Stimulated activated memory B cell treated with anti-CD40 and anti-IgM and Interleukin-4, amounts not matched to agents 10 μg/mL and 1 μg/mL and 100 μg/mL, for 72 hours (primary cell): ENCODE data around the gene FUBP3.

Experiments used
- ATAC-seq: fragments of 150-1000 bp; cut with Tn5 transposase; 2 replicates; pipeline ENCODE4 v1.10.0; 2021
- H3K27ac Mint-ChIP-seq: one replicate; pipeline ENCODE4 v1.8.0; 2022; ENCODE audit warnings: mild to moderate bottlenecking, mixed read lengths
- H3K27me3 Mint-ChIP-seq: one replicate; pipeline ENCODE4 v1.8.0; 2022; ENCODE audit warnings: mixed read lengths
- H3K36me3 Mint-ChIP-seq: one replicate; pipeline ENCODE4 v1.8.0; 2022; ENCODE audit warnings: mixed read lengths
- H3K4me1 Mint-ChIP-seq: one replicate; pipeline ENCODE4 v1.8.0; 2022; ENCODE audit warnings: mixed read lengths
- H3K4me3 Mint-ChIP-seq: one replicate; pipeline ENCODE4 v1.8.0; 2022; ENCODE audit warnings: mild to moderate bottlenecking, moderate library complexity, mixed read lengths
- H3K9me3 Mint-ChIP-seq: one replicate; pipeline ENCODE4 v1.8.0; 2022; ENCODE audit warnings: mixed read lengths

Gene FUBP3

GRCh38 chr9:130633336-130634190 is 54.2 kb downstream of the FUBP3 start:
- H3K4me3 Mint-ChIP-seq: no peak overlapping the region
- no peak overlapping the region for H3K27ac Mint-ChIP-seq
- peaks cover 79% of the 10 kb centered on the region for H3K36me3 Mint-ChIP-seq
- no peaks in the 10 kb centered on the region for H3K27me3 Mint-ChIP-seq
- H3K9me3 Mint-ChIP-seq: no peaks in the 10 kb centered on the region
- ATAC-seq: no peak
- H3K4me1 Mint-ChIP-seq: no peaks in the 10 kb centered on the region

- H3K4me3 Mint-ChIP-seq: no peak overlapping the region
- ATAC-seq: no peak
- no peak overlapping the region for H3K27ac Mint-ChIP-seq
- H3K27me3 Mint-ChIP-seq: no peaks in the 10 kb centered on the region
- H3K36me3 Mint-ChIP-seq: peaks cover 85% of the 10 kb centered on the region
- H3K9me3 Mint-ChIP-seq: no peaks in the 10 kb centered on the region
- no peaks in the 10 kb centered on the region for H3K4me1 Mint-ChIP-seq
Measured at GRCh38 chr9:130634191-130634768, 54.9 kb downstream of the FUBP3 start.

GRCh38 chr9:130634801-130635200 is 55.4 kb downstream of the FUBP3 start:
- Mint-ChIP-seq H3K27me3 (no peaks in the 10 kb centered on the region), H3K27ac (no peak overlapping the region), H3K4me1 (no peaks in the 10 kb centered on the region), H3K36me3 (peaks cover 81% of the 10 kb centered on the region), H3K4me3 (no peak overlapping the region), H3K9me3 (no peaks in the 10 kb centered on the region)
- no peak for ATAC-seq

- H3K27ac Mint-ChIP-seq: no peak overlapping the region
- H3K9me3 Mint-ChIP-seq: no peaks in the 10 kb centered on the region
- H3K27me3 Mint-ChIP-seq: no peaks in the 10 kb centered on the region
- no peaks in the 10 kb centered on the region for H3K4me1 Mint-ChIP-seq
- no peak for ATAC-seq
- H3K4me3 Mint-ChIP-seq: no peak overlapping the region
- peaks cover 76% of the 10 kb centered on the region for H3K36me3 Mint-ChIP-seq
Measured at GRCh38 chr9:130635306-130635705, 55.9 kb downstream of the FUBP3 start.

GRCh38 chr9:130635721-130636647 is 56.6 kb downstream of the FUBP3 start:
- no peak overlapping the region for H3K27ac Mint-ChIP-seq
- H3K4me1 Mint-ChIP-seq: no peaks in the 10 kb centered on the region
- no peaks in the 10 kb centered on the region for H3K27me3 Mint-ChIP-seq
- peaks cover 69% of the 10 kb centered on the region for H3K36me3 Mint-ChIP-seq
- H3K4me3 Mint-ChIP-seq: no peak overlapping the region
- no peak for ATAC-seq
- no peaks in the 10 kb centered on the region for H3K9me3 Mint-ChIP-seq

- no peak overlapping the region for H3K27ac Mint-ChIP-seq
- no peaks in the 10 kb centered on the region for H3K4me1 Mint-ChIP-seq
- H3K4me3 Mint-ChIP-seq: no peak overlapping the region
- H3K27me3 Mint-ChIP-seq: no peaks in the 10 kb centered on the region
- ATAC-seq: no peak
- no peaks in the 10 kb centered on the region for H3K9me3 Mint-ChIP-seq
- peaks cover 63% of the 10 kb centered on the region for H3K36me3 Mint-ChIP-seq
Measured at GRCh38 chr9:130636648-130637020, 57.3 kb downstream of the FUBP3 start.

GRCh38 chr9:130638284-130639123 is 59.1 kb downstream of the FUBP3 start:
- H3K4me1 Mint-ChIP-seq: no peaks in the 10 kb centered on the region
- H3K27me3 Mint-ChIP-seq: no peaks in the 10 kb centered on the region
- no peaks in the 10 kb centered on the region for H3K9me3 Mint-ChIP-seq
- peaks cover 44% of the 10 kb centered on the region for H3K36me3 Mint-ChIP-seq
- no peak overlapping the region for H3K4me3 Mint-ChIP-seq
- no peak overlapping the region for H3K27ac Mint-ChIP-seq
- ATAC-seq: no peak

GRCh38 chr9:130639124-130639765 is 59.9 kb downstream of the FUBP3 start:
- Mint-ChIP-seq H3K36me3 (peaks cover 44% of the 10 kb centered on the region), H3K4me1 (no peaks in the 10 kb centered on the region)
- ATAC-seq: no peak

GRCh38 chr9:130639866-130640555 is 60.6 kb downstream of the FUBP3 start:
- ATAC-seq: no peak
- H3K36me3 Mint-ChIP-seq: peaks cover 38% of the 10 kb centered on the region
- H3K27me3 Mint-ChIP-seq: no peaks in the 10 kb centered on the region
- H3K9me3 Mint-ChIP-seq: no peaks in the 10 kb centered on the region
- H3K4me1 Mint-ChIP-seq: no peaks in the 10 kb centered on the region
- no peak overlapping the region for H3K27ac Mint-ChIP-seq
- no peak overlapping the region for H3K4me3 Mint-ChIP-seq

More at GRCh38 chr9:130639124-130639765, 59.9 kb downstream of the FUBP3 start:
- H3K27me3 Mint-ChIP-seq: no peaks in the 10 kb centered on the region
- no peaks in the 10 kb centered on the region for H3K9me3 Mint-ChIP-seq
- H3K4me3 Mint-ChIP-seq: no peak overlapping the region
- H3K27ac Mint-ChIP-seq: no peak overlapping the region

GRCh38 chr9:130640681-130641080 is 61.3 kb downstream of the FUBP3 start:
- no peak overlapping the region for H3K27ac Mint-ChIP-seq
- H3K4me1 Mint-ChIP-seq: no peaks in the 10 kb centered on the region

GRCh38 chr9:130642926-130643325 is 63.5 kb downstream of the FUBP3 start:
- no peak overlapping the region for H3K27ac Mint-ChIP-seq
- ATAC-seq: no peak
- peaks cover 19% of the 10 kb centered on the region for H3K36me3 Mint-ChIP-seq
- no peak overlapping the region for H3K4me3 Mint-ChIP-seq
- peaks cover 11% of the 10 kb centered on the region for H3K27me3 Mint-ChIP-seq
- no peaks in the 10 kb centered on the region for H3K4me1 Mint-ChIP-seq
- H3K9me3 Mint-ChIP-seq: peaks cover 10% of the 10 kb centered on the region

More at GRCh38 chr9:130640681-130641080, 61.3 kb downstream of the FUBP3 start:
- Mint-ChIP-seq H3K9me3 (peaks cover under 1% of the 10 kb centered on the region), H3K36me3 (peaks cover 31% of the 10 kb centered on the region), H3K27me3 (no peaks in the 10 kb centered on the region), H3K4me3 (no peak overlapping the region)
- ATAC-seq: no peak

GRCh38 chr9:130651221-130651620 is 71.8 kb downstream of the FUBP3 start:
- H3K36me3 Mint-ChIP-seq: peaks cover 3% of the 10 kb centered on the region
- ATAC-seq: no peak
- no peak overlapping the region for H3K27ac Mint-ChIP-seq
- H3K4me1 Mint-ChIP-seq: no peaks in the 10 kb centered on the region
- no peak overlapping the region for H3K4me3 Mint-ChIP-seq
- H3K27me3 Mint-ChIP-seq: peaks cover 32% of the 10 kb centered on the region
- peaks cover 6% of the 10 kb centered on the region for H3K9me3 Mint-ChIP-seq

- no peaks in the 10 kb centered on the region for H3K36me3 Mint-ChIP-seq
- ATAC-seq: no peak
- no peak overlapping the region for H3K27ac Mint-ChIP-seq
- H3K4me1 Mint-ChIP-seq: no peaks in the 10 kb centered on the region
- no peak overlapping the region for H3K4me3 Mint-ChIP-seq
- H3K9me3 Mint-ChIP-seq: peaks cover 3% of the 10 kb centered on the region
- H3K27me3 Mint-ChIP-seq: peaks cover 32% of the 10 kb centered on the region
Measured at GRCh38 chr9:130651752-130652151, 72.4 kb downstream of the FUBP3 start.

- no peak for ATAC-seq
Measured at GRCh38 chr9:130654879-130655278, 75.5 kb downstream of the FUBP3 start.

More at GRCh38 chr9:130654879-130655278, 75.5 kb downstream of the FUBP3 start:
- H3K36me3 Mint-ChIP-seq: no peaks in the 10 kb centered on the region
- H3K27me3 Mint-ChIP-seq: peaks cover 51% of the 10 kb centered on the region
- H3K4me3 Mint-ChIP-seq: no peak overlapping the region
- H3K9me3 Mint-ChIP-seq: no peaks in the 10 kb centered on the region
- H3K4me1 Mint-ChIP-seq: peaks cover 11% of the 10 kb centered on the region
- H3K27ac Mint-ChIP-seq: no peak overlapping the region
